ENCODE results near the gene BRPF1.
A peak's percentile ranks its signal among the peaks of the same experiment; 100 is the strongest.

BRPF1 gene

GRCh38 chr3:9791790-9792404 is 60.4 kb downstream of the BRPF1 start:
- DNase-seq, result no peak

- peak; percentile 99 for DNase-seq
These were observed 61.0 kb downstream of the BRPF1 start, which contains the start of the genes ARPC4 and TADA3 for GRCh38 chr3:9792405-9793160. ARPC4 (plus strand) TSS chr3:9793082; CDS start chr3:9793122, 40 bp downstream. TADA3 (minus strand) TSS chr3:9792473; CDS start chr3:9791466, 1,007 bp downstream.

- DNase-seq, result no peak
These were observed 61.7 kb downstream of the BRPF1 start for GRCh38 chr3:9793161-9793781.

- no peak for DNase-seq
These were observed 62.9 kb downstream of the BRPF1 start for GRCh38 chr3:9794400-9794799.

GRCh38 chr3:9795207-9795606 is 63.7 kb downstream of the BRPF1 start:
- DNase-seq, result no peak

- no peak for DNase-seq
These were observed 65.8 kb downstream of the BRPF1 start for GRCh38 chr3:9797196-9797945.
